PC-9 (cell line): ENCODE data around the gene TAP2.

Experiments used
- CTCF ChIP-seq: fragments of 200-600 bp; sonication (generic); conservative IDR thresholded peaks from 2 replicates; pipeline ENCODE4 v1.6.1; 2017; ENCODE audit warnings: mixed run types, antibody characterized with exemption, mild to moderate bottlenecking, moderate library complexity
- EZH2 ChIP-seq: fragments of 200-600 bp; sonication (generic); IDR thresholded peaks from 2 replicates; pipeline ENCODE4 v1.8.0; 2017; ENCODE audit warnings: antibody characterized with exemption, low read depth

- TF ChIP-seq CTCF (no peak), EZH2 (no peak)
These were observed 6.0 kb downstream of the TAP2 start for GRCh38 chr6:32832535-32832934.
